Gastrocnemius medialis (tissue), 4 donors: Measurements from ENCODE around the gene TPSG1. TPM values are rescaled to one million over a fixed set of nuclear protein-coding genes. Genes with fewer than 3 reads are reported as not detected.

Experiments
- ATAC-seq, 2 donors: fragments of 150-250 bp; one replicate each; pipeline ENCODE4 v1.9.1; 2016
- DNase-seq, 2 donors: peaks; one replicate each; pipeline ENCODE4 v3.0.0-alpha.2; 2019
- H3K27ac ChIP-seq, 4 donors: fragments of 200-600 bp; sonication (generic); 1 replicate in 1 of 4; 2 replicates in 3 of 4; pipeline ENCODE4 v1.5.1; 2016 to 2018; ENCODE audit warnings: mild to moderate bottlenecking in 2 of 4, moderate library complexity in 1 of 4
- H3K27me3 ChIP-seq, 3 donors: fragments of 200-600 bp; sonication (generic) in 2 of 3; 1 replicate in 1 of 3; 2 replicates in 2 of 3; pipeline versions ENCODE4 v1.5.1 to v1.6.0; 2016 to 2019; ENCODE audit warnings: mild to moderate bottlenecking in 1 of 3, moderate library complexity in 1 of 3
- H3K36me3 ChIP-seq, 2 donors: fragments of 200-600 bp; sonication (generic) in 1 of 2; one replicate each; pipeline ENCODE4 v1.5.1; 2017 to 2018
- H3K4me1 ChIP-seq, 2 donors: fragments of 200-600 bp; sonication (generic) in 1 of 2; one replicate each; pipeline ENCODE4 v1.5.1; 2016 to 2017; ENCODE audit warnings: mild to moderate bottlenecking in 2 of 2
- H3K4me3 ChIP-seq, 4 donors: fragments of 200-600 bp; sonication (generic) in 3 of 4; 1 replicate in 1 of 4; 2 replicates in 3 of 4; pipeline ENCODE4 v1.5.1; 2016 to 2019; ENCODE audit warnings: mild to moderate bottlenecking in 2 of 4
- H3K9me3 ChIP-seq, 3 donors: fragments of 200-600 bp; sonication (generic) in 2 of 3; 1 replicate in 1 of 3; 2 replicates in 2 of 3; pipeline ENCODE4 v1.5.1; 2016 to 2019
- CTCF ChIP-seq, 5 experiments: fragments of 450-650 bp in 3 of 5; fragments of 200-600 bp in 2 of 5; sonication (generic) in 2 of 5; IDR thresholded peaks in 4 of 5; conservative IDR thresholded peaks in 1 of 5; 1 replicate in 4 of 5; 2 replicates in 1 of 5; pipeline ENCODE4 v1.5.1; 2016 to 2019; ENCODE audit warnings: antibody characterized with exemption in 5 of 5, mild to moderate bottlenecking in 3 of 5, moderate library complexity in 3 of 5
- POLR2A ChIP-seq, 2 donors: fragments of 450-650 bp; IDR thresholded peaks; one replicate each; pipeline ENCODE4 v1.6.1; 2017; ENCODE audit warnings: antibody characterized with exemption in 2 of 2, mild to moderate bottlenecking in 2 of 2, moderate library complexity in 2 of 2
- in situ Hi-C, 4 donors: fragments of 200-750 bp; cut with MboI; loops; one replicate each; pipeline versions ENCODE4 v1.15.0 to v1.8.0; 2017; ENCODE audit warnings: low sequenced_read_pairs in 4 of 4
- intact Hi-C: fragments of 100-400 bp; cut with DNase I; formaldehyde crosslinking; loops from one replicate; pipeline ENCODE4 v1.15.1; 2023; ENCODE audit warnings: low total_unique reads
- total RNA-seq, 4 donors: library from RNA; depleted of rRNA; stranded (reverse); fragments of >200 nt; gene quantifications; one replicate each; pipeline versions ENCODE4 v1.1.0 to v1.2.3, GENCODE V29; 2016

The TPSG1 gene
- total RNA-seq, 4 donors from 2014 or later: 0.29 TPM; not detected in 3

GRCh38 chr16:1178295-1178910 is 46.7 kb downstream of the TPSG1 start:
- peaks cover 26 to 48% (median 48%) of the 10 kb centered on the region in 3 donors for H3K27me3 ChIP-seq
- in situ Hi-C loops: no loop called here

DNA sequence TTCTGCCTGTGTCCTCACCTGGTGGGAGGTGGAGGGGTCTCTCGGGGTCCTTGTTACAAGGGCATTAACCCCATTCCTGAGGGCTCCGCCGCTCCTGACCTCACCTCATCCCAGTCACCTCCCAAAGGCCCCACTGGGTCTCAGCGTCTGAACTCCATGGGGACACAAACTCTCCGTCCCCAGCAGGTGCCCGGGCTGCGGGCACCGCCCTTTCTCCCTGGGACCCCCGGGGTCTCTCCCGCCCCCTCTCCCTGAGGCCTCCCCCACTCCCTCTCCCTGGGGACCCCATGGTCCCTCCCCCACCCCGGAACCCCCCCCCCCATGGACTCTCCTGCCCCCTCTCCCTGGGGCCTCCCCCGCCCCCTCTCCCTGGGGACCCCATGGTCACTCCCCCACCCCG is 47.3 kb downstream of the TPSG1 start:
- no peak for DNase-seq
- H3K4me1 ChIP-seq: peaks cover 0 to 7% of the 10 kb centered on the region in 2 donors
- no peak overlapping the region for H3K27ac ChIP-seq
- H3K4me3 ChIP-seq: no peak overlapping the region
- in situ Hi-C loops (no loop called here), intact Hi-C loops (no loop called here)
- no peak for ATAC-seq
- no peaks in the 10 kb centered on the region for H3K9me3 ChIP-seq
- H3K27me3 ChIP-seq: peaks cover 22 to 44% (median 42%) of the 10 kb centered on the region in 3 donors
- H3K36me3 ChIP-seq: no peaks in the 10 kb centered on the region
- no peak for TF ChIP-seq CTCF (IDR thresholded peaks at IDR 0.05 in 4 of 5, conservative IDR thresholded peaks at IDR 0.05 in 1 of 5)
- TF ChIP-seq POLR2A (IDR thresholded peaks at IDR 0.05): no peak

More at GRCh38 chr16:1178295-1178910, 46.7 kb downstream of the TPSG1 start:
- no peaks in the 10 kb centered on the region for H3K9me3 ChIP-seq
- no peak overlapping the region for H3K27ac ChIP-seq
- TF ChIP-seq POLR2A (IDR thresholded peaks at IDR 0.05): no peak
- TF ChIP-seq CTCF (IDR thresholded peaks at IDR 0.05 in 4 of 5, conservative IDR thresholded peaks at IDR 0.05 in 1 of 5): no peak
- peaks cover 0 to 7% of the 10 kb centered on the region in 2 donors for H3K4me1 ChIP-seq
- DNase-seq (no peak), ATAC-seq (no peak)
- H3K36me3 ChIP-seq: no peaks in the 10 kb centered on the region
- intact Hi-C loops: no loop called here
- no peak overlapping the region for H3K4me3 ChIP-seq

DNA sequence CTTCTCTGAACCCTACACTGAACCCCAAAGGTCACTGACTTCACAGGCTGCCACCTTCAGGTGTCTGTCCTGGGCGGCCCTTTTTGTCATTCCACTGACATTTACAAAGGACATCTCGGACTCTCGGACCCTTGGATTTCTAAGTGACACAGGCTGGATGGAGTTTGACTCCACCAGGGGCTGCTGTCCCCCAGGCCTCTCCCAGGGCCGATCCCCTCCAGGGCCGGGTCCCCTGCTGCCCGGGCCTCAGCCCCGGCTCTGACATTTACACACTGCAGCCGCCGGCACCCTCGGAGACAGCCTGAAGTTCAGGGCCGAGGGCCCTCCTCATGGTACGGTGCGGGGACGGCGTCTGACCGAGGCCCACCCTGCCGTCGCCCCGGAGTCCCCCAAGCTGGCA is 48.0 kb downstream of the TPSG1 start:
- intact Hi-C loops (no loop called here), in situ Hi-C loops (no loop called here)
- TF ChIP-seq CTCF (IDR thresholded peaks at IDR 0.05 in 4 of 5, conservative IDR thresholded peaks at IDR 0.05 in 1 of 5) (no peak), POLR2A (IDR thresholded peaks at IDR 0.05) (no peak)
- DNase-seq (no peak), ATAC-seq (no peak)
- no peaks in the 10 kb centered on the region for H3K36me3 ChIP-seq
- peaks cover 0 to 4% of the 10 kb centered on the region in 2 donors for H3K4me1 ChIP-seq
- no peak overlapping the region for H3K27ac ChIP-seq
- H3K27me3 ChIP-seq: peaks cover 20 to 37% (median 35%) of the 10 kb centered on the region in 3 donors
- no peaks in the 10 kb centered on the region for H3K9me3 ChIP-seq
- H3K4me3 ChIP-seq: no peak overlapping the region

GRCh38 chr16:1176280-1176897 is 48.7 kb downstream of the TPSG1 start:
- intact Hi-C loops: no loop called here
- no peak overlapping the region for H3K4me3 ChIP-seq
- no peak for TF ChIP-seq CTCF (IDR thresholded peaks at IDR 0.05 in 4 of 5, conservative IDR thresholded peaks at IDR 0.05 in 1 of 5)
- no peak for TF ChIP-seq POLR2A (IDR thresholded peaks at IDR 0.05)
- in situ Hi-C loops: no loop called here
- peaks cover 19 to 35% (median 29%) of the 10 kb centered on the region in 3 donors for H3K27me3 ChIP-seq
- no peaks in the 10 kb centered on the region for H3K9me3 ChIP-seq
- H3K36me3 ChIP-seq: no peaks in the 10 kb centered on the region
- no peaks in the 10 kb centered on the region for H3K4me1 ChIP-seq
- no peak for ATAC-seq
- DNase-seq: no peak
- H3K27ac ChIP-seq: no peak overlapping the region
